Esophagus muscularis mucosa (tissue), 4 donors: Measurements from ENCODE around the gene IL1R2. TPM values are rescaled to one million over a fixed set of nuclear protein-coding genes. Genes with fewer than 3 reads are reported as not detected.

Experiments used
- DNase-seq: peaks from one replicate; pipeline ENCODE4 v3.0.0-alpha.2; 2017; ENCODE audit errors: extremely low spot score
- H3K27ac ChIP-seq, 4 donors: fragments of 200-600 bp; sonication (generic); replicated peaks in 1 of 4; 1 replicate in 3 of 4; 2 replicates in 1 of 4; pipeline ENCODE4 v1.5.1; 2016 to 2019; ENCODE audit warnings: mild to moderate bottlenecking in 1 of 4
- H3K27me3 ChIP-seq, 4 donors: fragments of 200-600 bp; sonication (generic); one replicate each; pipeline versions ENCODE4 v1.5.1 to v1.6.0; 2016 to 2019
- H3K36me3 ChIP-seq, 4 donors: fragments of 200-600 bp; sonication (generic); one replicate each; pipeline ENCODE4 v1.5.1; 2016 to 2019
- H3K4me1 ChIP-seq, 4 donors: fragments of 200-600 bp; sonication (generic); one replicate each; pipeline ENCODE4 v1.5.1; 2016 to 2019
- H3K4me3 ChIP-seq, 4 donors: fragments of 200-600 bp; sonication (generic); 1 replicate in 2 of 4; 2 replicates in 2 of 4; pipeline ENCODE4 v1.5.1; 2016 to 2019; ENCODE audit warnings: mild to moderate bottlenecking in 4 of 4, moderate library complexity in 1 of 4
- H3K9me3 ChIP-seq, 4 donors: fragments of 200-600 bp; sonication (generic); 1 replicate in 3 of 4; 2 replicates in 1 of 4; pipeline ENCODE4 v1.5.1; 2016 to 2019
- EP300 ChIP-seq: sonication (generic); formaldehyde crosslinking; IDR thresholded peaks from one replicate; pipeline ENCODE4 v1.6.1; 2017; ENCODE audit warnings: antibody characterized with exemption
- POLR2A ChIP-seq: fragments of 450-650 bp; IDR thresholded peaks from one replicate; pipeline ENCODE4 v1.6.1; 2017; ENCODE audit warnings: antibody characterized with exemption, moderate library complexity, mild to moderate bottlenecking, low read depth
- POLR2AphosphoS5 ChIP-seq, 2 donors: sonication (generic); formaldehyde crosslinking; IDR thresholded peaks; one replicate each; pipeline ENCODE4 v1.6.1; 2017; ENCODE audit warnings: antibody characterized with exemption in 2 of 2
- WGBS: methylation state at CpG from one replicate; pipeline ENCODE4 v1.1.5; 2018; 5-methylcytosine and 5-hydroxymethylcytosine counted together
- intact Hi-C: fragments of 100-400 bp; cut with DNase I; formaldehyde crosslinking; loops from one replicate; pipeline ENCODE4 v1.15.1; 2023
- total RNA-seq, 4 donors: library from RNA; depleted of rRNA; stranded (reverse); fragments of >200 nt; gene quantifications; one replicate each; pipeline versions ENCODE4 v1.1.0 to v1.2.1, GENCODE V29; 2016
- TF ChIP-seq, protein P1 (sequence below), 3 experiments: fragments of 200-600 bp in 2 of 3; fragments of 450-650 bp in 1 of 3; sonication (generic) in 2 of 3; IDR thresholded peaks; one replicate each; pipeline ENCODE4 v1.5.1; 2017 to 2019; ENCODE audit warnings: antibody characterized with exemption in 3 of 3, mild to moderate bottlenecking in 2 of 3, moderate library complexity in 1 of 3

IL1R2 gene
- total RNA-seq, 4 donors from 2014 or later = 2.5 to 56.2 (median 6.4) TPM

DNA sequence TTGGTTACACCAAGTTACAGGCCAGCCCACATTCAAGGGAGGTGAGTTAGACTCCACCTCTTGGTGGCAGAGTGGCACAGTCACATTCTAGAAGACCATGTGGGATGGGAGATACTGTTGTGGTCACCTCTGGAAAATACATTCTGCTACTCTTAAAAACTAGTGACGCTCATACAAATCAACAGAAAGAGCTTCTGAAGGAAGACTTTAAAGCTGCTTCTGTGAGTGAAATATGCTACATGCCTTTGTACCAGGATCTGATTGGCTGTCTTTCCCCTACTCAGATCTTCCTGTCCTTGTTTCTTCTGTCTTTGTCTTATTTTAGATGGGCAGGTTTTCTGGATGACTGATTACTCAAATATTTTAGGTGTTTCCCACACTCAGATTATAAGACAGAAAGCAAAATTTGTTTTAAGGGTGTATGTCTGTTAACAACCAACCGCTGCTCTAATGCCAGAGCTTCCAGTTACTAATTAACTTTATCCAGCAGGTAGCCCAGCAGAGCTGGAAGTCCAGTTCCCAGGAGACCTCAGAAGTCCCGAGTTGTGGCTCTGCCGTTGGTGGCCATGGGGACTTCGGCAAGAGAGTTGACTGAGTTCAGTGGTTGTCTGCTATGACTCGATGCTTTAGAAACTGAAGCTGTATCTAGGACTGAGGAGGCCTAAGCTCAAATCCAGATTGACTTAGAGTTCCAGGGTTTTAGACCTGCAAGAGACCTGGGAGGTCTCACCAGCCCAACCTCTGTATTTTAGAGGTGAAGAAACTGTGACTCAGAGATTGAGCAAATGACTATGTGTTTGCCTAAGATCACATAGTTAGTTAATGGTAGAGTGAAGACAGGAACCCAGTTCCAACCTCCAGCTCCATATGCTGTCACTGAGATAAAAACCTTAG lies 7.4 kb downstream of the IL1R2 start:
- intact Hi-C loops = no loop called here
- Histone ChIP-seq H3K27me3 (peaks cover 0 to 6% (median 0%) of the 10 kb centered on the region in 4 donors), H3K27ac (no peak overlapping the region), H3K9me3 (no peaks in the 10 kb centered on the region), H3K4me3 (no peak overlapping the region), H3K36me3 (no peaks in the 10 kb centered on the region), H3K4me1 (peaks cover 0 to 2% (median 0%) of the 10 kb centered on the region in 4 donors)
- DNase-seq = no peak
- TF ChIP-seq POLR2AphosphoS5 (IDR thresholded peaks at IDR 0.05) = no peak
- TF ChIP-seq, protein P1, sequence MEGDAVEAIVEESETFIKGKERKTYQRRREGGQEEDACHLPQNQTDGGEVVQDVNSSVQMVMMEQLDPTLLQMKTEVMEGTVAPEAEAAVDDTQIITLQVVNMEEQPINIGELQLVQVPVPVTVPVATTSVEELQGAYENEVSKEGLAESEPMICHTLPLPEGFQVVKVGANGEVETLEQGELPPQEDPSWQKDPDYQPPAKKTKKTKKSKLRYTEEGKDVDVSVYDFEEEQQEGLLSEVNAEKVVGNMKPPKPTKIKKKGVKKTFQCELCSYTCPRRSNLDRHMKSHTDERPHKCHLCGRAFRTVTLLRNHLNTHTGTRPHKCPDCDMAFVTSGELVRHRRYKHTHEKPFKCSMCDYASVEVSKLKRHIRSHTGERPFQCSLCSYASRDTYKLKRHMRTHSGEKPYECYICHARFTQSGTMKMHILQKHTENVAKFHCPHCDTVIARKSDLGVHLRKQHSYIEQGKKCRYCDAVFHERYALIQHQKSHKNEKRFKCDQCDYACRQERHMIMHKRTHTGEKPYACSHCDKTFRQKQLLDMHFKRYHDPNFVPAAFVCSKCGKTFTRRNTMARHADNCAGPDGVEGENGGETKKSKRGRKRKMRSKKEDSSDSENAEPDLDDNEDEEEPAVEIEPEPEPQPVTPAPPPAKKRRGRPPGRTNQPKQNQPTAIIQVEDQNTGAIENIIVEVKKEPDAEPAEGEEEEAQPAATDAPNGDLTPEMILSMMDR (IDR thresholded peaks at IDR 0.05) = no peak
- no peak for TF ChIP-seq POLR2A
- TF ChIP-seq EP300 = no peak
- 93% methylated on average over 6 of the region's 6 CpGs for WGBS

DNA sequence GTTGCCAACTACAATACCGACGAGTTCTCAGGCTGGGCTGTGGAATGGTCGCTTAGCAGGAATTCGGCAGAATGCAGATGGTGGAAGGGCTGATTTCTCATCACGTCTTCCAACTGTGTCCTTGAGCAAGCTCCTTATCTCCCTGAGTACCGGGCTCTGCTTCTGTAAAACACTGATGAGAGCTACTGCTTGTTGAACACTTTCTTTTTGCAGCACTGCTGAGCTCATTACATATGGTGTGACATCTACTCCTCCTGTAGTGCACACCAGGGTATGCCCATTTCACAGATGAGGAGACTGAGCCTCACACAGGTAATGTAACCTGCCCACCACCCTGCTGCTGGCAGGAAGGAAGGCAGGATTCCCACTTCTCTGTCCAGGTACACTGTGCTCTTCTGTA lies 8.3 kb downstream of the IL1R2 start:
- 83% methylated on average over 6 of the region's 6 CpGs for WGBS
- intact Hi-C loops = loop anchor here (10.0 kb wide), 1 partner anchor 355 kb away; the partner anchor contains the start of gene IL18R1
- peaks cover 0 to 11% (median under 1%) of the 10 kb centered on the region in 4 donors for H3K4me1 ChIP-seq
- H3K9me3 ChIP-seq = no peaks in the 10 kb centered on the region
- no peak overlapping the region for H3K4me3 ChIP-seq
- no peaks in the 10 kb centered on the region for H3K36me3 ChIP-seq
- H3K27me3 ChIP-seq = peaks cover 0 to 6% (median 0%) of the 10 kb centered on the region in 4 donors
- DNase-seq = no peak
- H3K27ac ChIP-seq = no peak overlapping the region
- TF ChIP-seq POLR2A (no peak), POLR2AphosphoS5 (IDR thresholded peaks at IDR 0.05) (no peak), EP300 (no peak)
- TF ChIP-seq, protein P1 (IDR thresholded peaks at IDR 0.05) = no peak

- no peak for DNase-seq
- H3K9me3 ChIP-seq = no peaks in the 10 kb centered on the region
- no peak overlapping the region for H3K4me3 ChIP-seq
- WGBS = 89% methylated on average over 7 of the region's 7 CpGs
- peaks cover 0 to 6% (median 0%) of the 10 kb centered on the region in 4 donors for H3K27me3 ChIP-seq
- H3K36me3 ChIP-seq = no peaks in the 10 kb centered on the region
- TF ChIP-seq POLR2A (no peak), POLR2AphosphoS5 (IDR thresholded peaks at IDR 0.05) (no peak), EP300 (no peak)
- TF ChIP-seq, protein P1 (IDR thresholded peaks at IDR 0.05) = no peak
- peaks cover under 1 to 12% (median 5%) of the 10 kb centered on the region in 4 donors for H3K4me1 ChIP-seq
- intact Hi-C loops = loop anchor here (10.0 kb wide), 1 partner anchor 354 kb away; the partner anchor contains the start of gene IL18R1
- H3K27ac ChIP-seq = no peak overlapping the region
These were observed 9.3 kb downstream of the IL1R2 start for GRCh38 chr2:102000813-102001766.

DNA sequence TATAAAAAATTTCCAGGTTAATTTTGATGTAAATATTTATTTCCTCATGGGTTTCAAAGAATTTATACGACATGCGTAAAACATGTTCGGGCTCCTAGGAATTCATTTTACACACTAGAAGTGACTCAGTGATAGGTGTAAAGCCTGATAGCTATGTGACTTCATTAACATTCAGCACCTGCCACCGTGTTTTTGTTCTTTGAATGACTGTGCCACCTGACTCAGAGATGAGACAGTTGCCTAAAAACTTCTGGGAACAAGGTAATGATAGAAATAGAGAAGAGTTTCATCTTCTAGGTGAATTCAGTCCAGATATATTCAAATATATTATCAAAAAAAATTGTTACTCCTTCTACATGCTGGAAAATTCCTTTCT lies 10.0 kb downstream of the IL1R2 start:
- intact Hi-C loops = loop anchor here (10.0 kb wide), 1 partner anchor 353 kb away; the partner anchor contains the start of gene IL18R1
- H3K9me3 ChIP-seq = no peaks in the 10 kb centered on the region
- WGBS = 85% methylated on average over 4 of the region's 4 CpGs
- H3K36me3 ChIP-seq = no peaks in the 10 kb centered on the region
- no peak overlapping the region for H3K4me3 ChIP-seq
- TF ChIP-seq, protein P1 (IDR thresholded peaks at IDR 0.05) = no peak
- TF ChIP-seq POLR2AphosphoS5 (IDR thresholded peaks at IDR 0.05) (no peak), EP300 (no peak), POLR2A (no peak)
- peaks cover 5 to 12% (median 7%) of the 10 kb centered on the region in 4 donors for H3K4me1 ChIP-seq
- no peak overlapping the region for H3K27ac ChIP-seq
- no peak for DNase-seq
- H3K27me3 ChIP-seq = peaks cover 0 to 6% (median 0%) of the 10 kb centered on the region in 4 donors
